ENCODE data around the gene TMEM9.

- TF ChIP-seq HNF4G (IDR thresholded peaks at IDR 0.05) (no peak), CTCF (IDR thresholded peaks at IDR 0.05; ENCODE audit: low read depth, low read length, missing input control) (no peak), SP1 (IDR thresholded peaks at IDR 0.05) (no peak), TAF1 (conservative IDR thresholded peaks at IDR 0.05) (no peak), RAD21 (IDR thresholded peaks at IDR 0.05) (no peak), EGR1 (IDR thresholded peaks at IDR 0.05; ENCODE audit: low read depth in 2 of 2) (no peak), ZBTB33 (IDR thresholded peaks at IDR 0.05) (no peak)
- TF ChIP-seq, protein P1, sequence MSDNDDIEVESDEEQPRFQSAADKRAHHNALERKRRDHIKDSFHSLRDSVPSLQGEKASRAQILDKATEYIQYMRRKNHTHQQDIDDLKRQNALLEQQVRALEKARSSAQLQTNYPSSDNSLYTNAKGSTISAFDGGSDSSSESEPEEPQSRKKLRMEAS (IDR thresholded peaks at IDR 0.05), result no peak
- TF ChIP-seq, protein P2, sequence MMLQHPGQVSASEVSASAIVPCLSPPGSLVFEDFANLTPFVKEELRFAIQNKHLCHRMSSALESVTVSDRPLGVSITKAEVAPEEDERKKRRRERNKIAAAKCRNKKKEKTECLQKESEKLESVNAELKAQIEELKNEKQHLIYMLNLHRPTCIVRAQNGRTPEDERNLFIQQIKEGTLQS (IDR thresholded peaks at IDR 0.05), result no peak
- TF ChIP-seq, protein P3, sequence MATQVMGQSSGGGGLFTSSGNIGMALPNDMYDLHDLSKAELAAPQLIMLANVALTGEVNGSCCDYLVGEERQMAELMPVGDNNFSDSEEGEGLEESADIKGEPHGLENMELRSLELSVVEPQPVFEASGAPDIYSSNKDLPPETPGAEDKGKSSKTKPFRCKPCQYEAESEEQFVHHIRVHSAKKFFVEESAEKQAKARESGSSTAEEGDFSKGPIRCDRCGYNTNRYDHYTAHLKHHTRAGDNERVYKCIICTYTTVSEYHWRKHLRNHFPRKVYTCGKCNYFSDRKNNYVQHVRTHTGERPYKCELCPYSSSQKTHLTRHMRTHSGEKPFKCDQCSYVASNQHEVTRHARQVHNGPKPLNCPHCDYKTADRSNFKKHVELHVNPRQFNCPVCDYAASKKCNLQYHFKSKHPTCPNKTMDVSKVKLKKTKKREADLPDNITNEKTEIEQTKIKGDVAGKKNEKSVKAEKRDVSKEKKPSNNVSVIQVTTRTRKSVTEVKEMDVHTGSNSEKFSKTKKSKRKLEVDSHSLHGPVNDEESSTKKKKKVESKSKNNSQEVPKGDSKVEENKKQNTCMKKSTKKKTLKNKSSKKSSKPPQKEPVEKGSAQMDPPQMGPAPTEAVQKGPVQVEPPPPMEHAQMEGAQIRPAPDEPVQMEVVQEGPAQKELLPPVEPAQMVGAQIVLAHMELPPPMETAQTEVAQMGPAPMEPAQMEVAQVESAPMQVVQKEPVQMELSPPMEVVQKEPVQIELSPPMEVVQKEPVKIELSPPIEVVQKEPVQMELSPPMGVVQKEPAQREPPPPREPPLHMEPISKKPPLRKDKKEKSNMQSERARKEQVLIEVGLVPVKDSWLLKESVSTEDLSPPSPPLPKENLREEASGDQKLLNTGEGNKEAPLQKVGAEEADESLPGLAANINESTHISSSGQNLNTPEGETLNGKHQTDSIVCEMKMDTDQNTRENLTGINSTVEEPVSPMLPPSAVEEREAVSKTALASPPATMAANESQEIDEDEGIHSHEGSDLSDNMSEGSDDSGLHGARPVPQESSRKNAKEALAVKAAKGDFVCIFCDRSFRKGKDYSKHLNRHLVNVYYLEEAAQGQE (IDR thresholded peaks at IDR 0.05), result no peak
These were observed 43.1 kb downstream of the TMEM9 start for GRCh38 chr1:201111156-201111555.

All from liver (tissue), 3 donors.